Raji (cell line): ENCODE data around the gene GABRD.

Experiments used
- POLR2A ChIP-seq: IDR thresholded peaks from 2 replicates; pipeline ENCODE4 v1.6.1; 2011; ENCODE audit warnings: low read depth, low read length, control low read depth; ENCODE audit not compliant: insufficient read depth

The GABRD gene

DNA sequence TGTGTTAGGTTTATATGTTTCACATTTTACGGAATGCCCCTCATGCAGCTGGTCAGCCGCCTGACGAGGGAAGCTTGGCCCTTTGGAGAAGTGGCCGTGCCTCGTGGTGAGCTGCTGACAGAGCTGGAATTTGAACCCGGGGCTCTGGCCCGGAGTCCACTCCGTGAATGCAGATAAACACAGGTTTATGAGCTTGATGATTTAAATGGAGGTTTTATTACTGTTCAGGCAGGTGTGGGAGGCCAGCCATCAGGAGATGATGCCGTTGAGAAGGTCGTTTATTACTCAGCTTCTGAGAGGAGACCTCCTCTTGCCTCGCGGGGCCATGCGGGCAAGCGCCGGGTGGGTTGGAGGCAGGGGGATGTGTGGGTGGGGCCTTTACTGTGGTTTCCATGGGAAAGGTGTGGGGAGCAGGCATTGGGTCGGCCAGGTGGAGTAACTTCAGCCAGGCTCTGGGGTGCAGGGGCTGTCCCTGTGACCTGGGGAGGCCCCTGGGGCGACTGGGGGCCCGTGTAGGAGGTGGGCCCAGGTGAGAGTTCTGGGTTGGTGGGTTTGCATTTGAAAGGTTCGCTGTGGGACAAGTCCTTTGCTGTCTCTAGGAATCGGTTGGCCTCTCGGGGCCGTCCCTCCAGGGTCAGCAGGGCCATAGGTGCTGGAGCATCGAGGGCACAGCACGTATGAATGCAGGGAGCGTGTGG lies 53.1 kb downstream of the GABRD start:
- no peak for TF ChIP-seq POLR2A

DNA sequence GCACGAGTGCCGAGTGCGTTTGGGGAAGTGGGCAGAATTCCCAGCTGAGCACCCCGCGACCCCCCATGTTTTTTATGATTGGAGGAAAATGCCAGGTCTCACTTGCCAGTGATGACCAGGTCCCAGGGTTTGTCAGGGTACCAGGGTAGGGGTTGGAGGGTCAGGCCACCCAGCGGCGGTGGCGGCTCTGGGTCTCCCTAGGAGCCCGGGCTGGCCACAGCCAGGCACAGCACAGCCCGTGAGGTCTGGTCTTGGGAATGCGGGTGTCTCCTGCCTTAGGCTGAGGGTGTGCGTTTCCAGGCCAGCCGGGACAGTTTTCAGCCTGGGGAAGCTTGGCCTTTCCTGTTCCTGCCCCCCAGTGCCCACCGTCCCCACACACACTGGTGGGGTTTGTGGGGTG lies 53.7 kb downstream of the GABRD start:
- no peak for TF ChIP-seq POLR2A

DNA sequence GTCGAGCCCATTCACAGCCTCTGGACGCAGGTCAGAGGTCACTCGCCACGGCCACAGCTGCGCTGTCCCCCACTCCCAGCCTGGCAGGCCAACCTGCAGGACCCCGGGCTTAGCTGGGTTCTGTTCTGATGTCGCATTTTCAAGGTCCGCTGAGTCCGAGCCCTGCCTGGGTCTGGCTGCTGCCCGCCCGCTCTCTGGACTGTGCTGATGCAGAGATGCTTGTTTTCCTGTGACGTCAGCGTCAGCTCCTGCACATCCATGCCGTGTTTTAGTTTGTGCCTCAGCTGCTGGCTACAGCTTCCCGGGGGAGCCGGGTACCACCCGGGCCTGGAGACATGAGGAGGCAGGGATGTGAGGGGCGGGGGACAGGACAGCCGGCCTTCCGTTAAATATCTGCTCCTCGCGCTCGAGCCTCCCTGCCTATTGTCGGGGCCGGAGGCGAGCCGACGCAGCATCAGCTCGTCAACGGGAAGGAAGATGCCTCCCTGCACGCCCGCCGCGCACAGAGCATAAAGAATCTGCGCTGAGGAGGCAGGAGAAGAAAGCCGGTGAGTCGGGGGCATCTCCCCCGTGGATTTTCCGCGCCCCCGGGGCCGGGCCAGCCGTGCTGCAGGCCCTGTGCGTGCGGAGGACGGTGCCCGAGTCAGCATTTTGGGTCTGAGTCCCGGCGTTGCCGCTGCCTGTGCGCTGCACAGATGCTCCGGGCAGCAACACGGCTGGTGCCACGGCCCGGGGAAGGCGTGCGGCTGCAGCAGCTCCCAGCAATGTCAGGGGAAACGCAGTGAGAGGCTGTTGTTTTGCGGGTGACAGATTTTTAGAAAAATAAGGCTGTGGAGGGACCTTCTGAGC lies 54.5 kb downstream of the GABRD start:
- TF ChIP-seq POLR2A: no peak

DNA sequence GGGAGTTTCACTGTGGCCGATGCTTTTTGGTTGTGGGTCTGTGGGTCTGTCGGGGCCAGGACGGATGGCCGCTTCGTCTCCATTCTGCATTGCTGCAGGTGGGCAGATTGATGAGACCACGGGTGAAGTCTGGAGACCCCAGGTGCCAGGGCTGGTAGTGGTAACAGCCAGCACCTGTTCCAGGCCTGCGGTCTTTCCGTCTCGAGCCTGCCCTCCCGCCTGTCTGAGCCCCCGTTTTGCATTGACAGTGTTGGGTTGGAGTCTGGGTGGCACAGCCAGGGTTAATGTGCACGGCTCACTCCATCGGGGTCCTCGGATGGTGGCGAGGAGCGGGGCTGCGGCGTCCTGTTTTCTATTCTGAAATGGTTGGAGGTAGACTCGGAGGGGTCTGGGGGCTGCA lies 55.3 kb downstream of the GABRD start:
- no peak for TF ChIP-seq POLR2A

DNA sequence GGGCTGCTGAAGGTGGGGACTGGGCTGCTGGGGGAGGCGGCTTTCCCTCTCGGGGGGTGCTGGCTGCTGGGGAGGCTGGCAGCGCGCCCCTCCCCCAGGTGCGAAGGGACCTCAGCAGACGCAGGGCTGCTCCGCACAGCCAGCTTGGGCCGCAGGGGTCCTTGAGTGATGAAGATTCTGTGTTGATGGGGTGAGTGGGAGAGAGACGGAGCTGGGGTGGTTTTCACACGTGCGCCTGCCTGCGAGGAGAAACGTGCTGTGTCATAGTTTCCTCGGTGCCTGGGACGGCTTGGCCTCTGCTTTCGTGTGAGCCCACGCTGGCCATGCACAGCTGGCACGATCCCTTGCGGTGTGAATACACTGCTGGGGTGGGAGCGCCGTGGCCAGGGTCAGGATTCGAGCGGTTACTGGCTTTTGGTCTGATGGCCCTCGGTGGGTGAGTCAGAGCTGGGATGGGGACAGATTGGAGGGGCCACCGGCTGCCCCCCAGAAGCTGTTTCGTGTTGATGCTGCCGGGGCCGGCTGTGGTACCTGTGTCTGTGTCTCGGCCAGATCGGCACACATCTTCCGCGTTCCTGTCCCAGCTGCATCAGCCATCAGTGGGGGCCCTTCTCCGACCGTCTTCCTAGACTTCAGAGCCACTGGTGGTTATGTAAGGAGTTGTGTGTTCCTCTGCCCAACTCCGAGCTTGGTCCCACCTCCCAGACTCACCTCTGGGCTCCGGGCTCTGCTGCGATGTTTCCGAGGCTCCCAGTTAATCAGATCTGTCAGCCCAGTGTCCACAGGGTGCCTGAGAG lies 56.0 kb downstream of the GABRD start:
- TF ChIP-seq POLR2A: no peak

DNA sequence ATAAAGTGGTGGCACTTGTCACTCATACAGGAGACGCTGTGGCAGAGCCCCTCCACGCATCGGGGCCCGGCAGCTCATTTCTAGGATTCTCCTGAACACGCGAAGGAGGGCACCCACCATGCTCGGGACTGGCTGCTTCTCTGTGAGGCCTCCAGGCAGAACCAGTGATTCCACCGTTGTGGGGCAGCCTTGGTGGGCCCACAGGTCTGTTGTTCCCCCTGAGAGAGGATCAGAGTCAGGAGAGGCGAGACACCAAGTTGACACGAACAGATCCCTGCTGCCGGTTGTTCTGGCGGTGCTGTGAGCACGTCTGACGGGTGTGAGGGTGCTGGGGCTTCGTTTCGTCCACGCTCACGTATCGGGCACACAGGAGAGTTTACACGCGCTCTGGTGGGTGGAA lies 57.7 kb downstream of the GABRD start:
- TF ChIP-seq POLR2A: no peak

DNA sequence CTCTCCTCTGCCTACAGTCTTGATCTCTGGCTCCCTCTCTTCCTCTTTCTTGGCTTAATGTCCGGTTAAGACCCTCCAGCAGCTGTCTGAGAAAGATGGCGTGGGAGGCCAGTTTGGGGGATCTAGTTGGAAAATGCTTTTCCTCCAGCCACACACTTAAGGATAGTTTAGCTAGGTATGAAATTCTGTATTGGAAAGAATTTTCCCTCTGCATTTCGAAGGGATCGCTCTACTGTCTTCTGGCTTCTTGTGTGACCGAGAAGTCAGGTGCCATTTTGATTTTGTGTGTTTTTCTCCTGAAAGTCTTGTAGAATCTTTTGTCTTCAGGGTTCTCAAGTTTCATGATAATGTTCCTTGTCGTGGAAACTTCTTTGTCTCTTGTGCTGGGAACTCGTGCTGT lies 59.0 kb downstream of the GABRD start:
- no peak for TF ChIP-seq POLR2A

DNA sequence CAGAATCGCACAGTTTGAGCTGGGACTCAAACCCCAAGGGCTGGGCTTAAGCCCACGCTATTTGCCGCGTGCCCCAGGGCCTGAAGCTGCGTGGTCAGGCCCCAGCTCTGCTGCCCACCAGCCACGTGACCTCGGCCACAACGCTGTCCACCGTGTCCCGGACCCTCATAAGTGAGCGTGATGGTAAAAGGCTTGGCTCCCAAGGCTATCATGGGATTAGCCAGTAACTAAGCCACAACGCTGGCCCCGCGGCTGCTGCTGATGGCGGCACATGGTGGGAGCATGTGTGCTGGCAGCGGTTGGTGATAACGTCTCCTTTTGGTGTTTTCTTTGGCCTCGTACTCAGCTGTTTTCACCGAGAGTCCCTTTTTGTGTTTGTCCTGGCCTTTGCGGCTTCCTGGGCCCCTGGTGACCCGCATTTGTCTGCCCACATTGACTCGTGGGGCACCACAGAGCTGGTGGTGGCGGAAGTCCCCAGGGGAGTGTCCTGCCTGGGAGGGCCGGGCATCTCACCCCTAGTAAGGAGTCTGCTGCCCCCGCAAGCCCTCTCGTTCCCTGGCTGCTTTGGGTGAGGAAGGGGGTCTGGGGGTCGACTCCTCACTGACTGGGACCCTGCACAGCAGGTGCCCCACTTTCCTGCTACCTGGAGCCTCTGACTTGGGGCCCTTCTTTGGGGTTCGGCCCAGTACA lies 60.4 kb downstream of the GABRD start:
- no peak for TF ChIP-seq POLR2A

DNA sequence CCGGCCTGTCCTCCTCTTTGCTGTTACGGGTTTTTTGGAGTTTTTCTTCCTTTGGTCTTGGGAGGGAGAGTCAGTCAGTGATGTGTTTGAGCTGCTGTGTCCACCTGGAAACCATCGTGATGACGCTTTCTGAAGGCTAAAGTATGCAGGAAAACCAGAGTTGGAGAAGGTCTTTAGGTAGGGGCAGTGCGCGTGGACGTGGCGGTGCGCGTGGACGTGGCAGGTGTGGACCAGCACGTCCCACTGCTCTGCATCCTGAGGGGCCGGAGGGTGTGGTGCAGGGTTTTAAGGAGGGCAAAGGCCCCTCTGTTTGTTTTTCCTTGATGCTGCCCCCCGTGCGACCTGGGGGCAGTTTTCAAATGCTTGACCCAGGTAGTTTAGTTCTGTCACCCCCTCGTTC lies 61.0 kb downstream of the GABRD start:
- no peak for TF ChIP-seq POLR2A
